OCI-M1 (cell line): ENCODE data around the gene HPF1.
"Not testable (repeated sequence)": the region's sequence is repeated elsewhere in the genome, so short reads cannot be mapped to it uniquely, and the experiment has no call there.

Experiments used
- DNase-seq: peaks from one replicate; lab custom pipeline; 2025; lab: John Stamatoyannopoulos, UW

HPF1 gene

GRCh38 chr4:169757575-169758184, at the start of gene HPF1:
Gene HPF1, minus strand, starts transcription at chr4:169757944. Its CDS starts 67 bp downstream, at chr4:169757877.
- peak; percentile 99 for DNase-seq

GRCh38 chr4:169806770-169807169, 49.0 kb upstream of the HPF1 start:
- DNase-seq: not testable (repeated sequence)

GRCh38 chr4:169803413-169803812, 45.7 kb upstream of the HPF1 start:
- no peak for DNase-seq

GRCh38 chr4:169802873-169803272, 45.1 kb upstream of the HPF1 start:
- peak; percentile 55 for DNase-seq

GRCh38 chr4:169800541-169800940, 42.8 kb upstream of the HPF1 start:
- DNase-seq: no peak

GRCh38 chr4:169799260-169799659, 41.5 kb upstream of the HPF1 start:
- DNase-seq: no peak

- no peak for DNase-seq
Observed at GRCh38 chr4:169795585-169795984, 37.8 kb upstream of the HPF1 start.

GRCh38 chr4:169791527-169792156, 33.9 kb upstream of the HPF1 start:
- peak; percentile 87 for DNase-seq

- DNase-seq: no peak
Observed at GRCh38 chr4:169791062-169791461, 33.3 kb upstream of the HPF1 start.

- no peak for DNase-seq
Observed at GRCh38 chr4:169774466-169775445, 17.0 kb upstream of the HPF1 start.

- DNase-seq: no peak
Observed at GRCh38 chr4:169773889-169774288, 16.1 kb upstream of the HPF1 start.

- not testable (repeated sequence) for DNase-seq
Observed at GRCh38 chr4:169771556-169772080, 13.9 kb upstream of the HPF1 start.

- no peak for DNase-seq
Observed at GRCh38 chr4:169770416-169770815, 12.7 kb upstream of the HPF1 start.

GRCh38 chr4:169768385-169768784, 10.6 kb upstream of the HPF1 start:
- DNase-seq: no peak

GRCh38 chr4:169766741-169767140, 9.0 kb upstream of the HPF1 start:
- no peak for DNase-seq

GRCh38 chr4:169765835-169766234, 8.1 kb upstream of the HPF1 start:
- no peak for DNase-seq

GRCh38 chr4:169761846-169762245, 4.1 kb upstream of the HPF1 start:
- no peak for DNase-seq

GRCh38 chr4:169758401-169758962, 738 bp upstream of the HPF1 start:
- no peak for DNase-seq

- DNase-seq: peak; percentile 56
Observed at GRCh38 chr4:169756971-169757574, 671 bp downstream of the HPF1 start.

GRCh38 chr4:169745291-169745690, 12.5 kb downstream of the HPF1 start:
- DNase-seq: no peak

- no peak for DNase-seq
Observed at GRCh38 chr4:169744601-169745000, 13.1 kb downstream of the HPF1 start.

- no peak for DNase-seq
Observed at GRCh38 chr4:169741569-169741968, 16.2 kb downstream of the HPF1 start.
